Activated CD4-positive, alpha-beta T cell treated with anti-CD3 and anti-CD28 coated beads for 4 hours (primary cell): Measurements from ENCODE around the gene IL1RN.

Experiments used
- DNase-seq, 2 donors: peaks; one replicate each; pipeline ENCODE4 v3.0.0-alpha.2; 2020

IL1RN gene

DNA sequence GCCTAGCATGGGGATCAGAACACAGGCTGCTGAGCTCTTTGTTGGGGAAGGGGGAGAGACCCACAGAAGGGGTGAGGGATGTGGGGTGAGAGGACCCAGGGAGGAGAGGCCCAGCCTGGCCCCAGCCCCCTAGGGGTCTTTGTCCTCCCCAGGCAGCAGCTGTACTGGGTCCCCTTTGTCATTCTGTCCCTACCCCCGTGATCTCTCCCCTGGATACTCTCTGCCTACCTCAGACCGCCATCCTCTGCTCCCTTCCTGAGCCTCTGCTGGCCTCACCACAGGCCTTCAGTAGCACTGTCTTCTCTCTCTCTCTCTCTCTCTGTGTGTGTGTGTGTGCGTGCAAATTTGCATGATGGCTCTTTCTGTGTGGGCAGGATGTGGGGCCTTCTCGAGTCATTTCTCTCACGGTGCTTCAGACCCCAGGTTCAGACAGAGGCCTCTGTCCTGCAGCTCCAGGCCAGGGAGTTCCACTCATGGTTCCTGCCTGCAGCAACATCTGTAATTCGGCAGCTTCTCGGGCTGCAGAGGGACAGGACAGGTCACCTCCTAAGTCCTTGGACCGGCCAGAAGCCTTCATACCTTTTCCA lies 47.7 kb downstream of the IL1RN start:
- DNase-seq, result peak; percentile 50 to 59

DNA sequence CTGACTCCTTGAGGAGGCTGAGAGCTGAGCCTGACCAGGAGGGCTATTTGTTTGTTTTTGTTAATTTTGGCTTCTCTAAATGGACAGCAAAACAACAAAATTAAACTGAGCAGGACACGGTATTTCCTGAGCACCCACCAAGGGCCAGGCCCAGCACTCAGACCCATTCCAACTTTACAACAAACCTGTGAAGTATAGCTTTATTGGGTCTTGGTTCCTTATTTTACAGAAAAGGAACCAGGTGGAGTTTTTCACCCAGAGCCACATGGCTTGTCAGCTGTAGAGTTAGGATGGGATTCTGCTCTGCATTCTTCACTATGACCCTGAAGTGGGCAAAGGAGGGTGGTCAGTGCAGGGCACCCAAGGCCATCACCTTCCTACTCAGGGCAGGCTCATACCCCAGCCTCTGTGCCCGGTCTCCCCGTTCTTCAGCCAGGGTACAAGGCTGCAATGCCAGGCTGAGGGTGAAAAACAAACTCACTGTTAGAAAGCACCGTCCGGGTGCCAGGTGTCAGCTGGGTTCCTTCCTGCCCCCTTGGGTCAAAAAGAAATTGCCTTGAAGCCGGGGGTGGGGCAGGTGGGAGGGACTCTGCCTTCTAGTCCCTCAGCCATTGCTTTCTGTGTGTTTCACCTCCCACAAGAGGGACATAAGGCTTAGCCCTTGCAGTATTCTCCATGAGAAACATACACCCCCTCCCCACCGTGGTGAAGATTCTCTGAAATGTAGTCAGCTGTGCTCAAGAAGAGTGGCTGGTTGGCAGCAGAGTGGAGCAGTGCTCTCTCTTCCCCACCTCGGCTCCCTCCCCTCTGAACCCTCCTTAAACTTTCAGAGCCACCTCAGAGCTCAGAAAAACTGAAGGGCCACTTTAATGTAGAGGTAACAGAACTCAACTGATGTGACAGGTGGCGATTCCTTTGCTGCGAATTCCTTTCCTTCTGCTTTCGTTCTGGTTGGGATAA lies 48.6 kb downstream of the IL1RN start:
- DNase-seq, result peak in 1 of 2 donors; percentile 29

DNA sequence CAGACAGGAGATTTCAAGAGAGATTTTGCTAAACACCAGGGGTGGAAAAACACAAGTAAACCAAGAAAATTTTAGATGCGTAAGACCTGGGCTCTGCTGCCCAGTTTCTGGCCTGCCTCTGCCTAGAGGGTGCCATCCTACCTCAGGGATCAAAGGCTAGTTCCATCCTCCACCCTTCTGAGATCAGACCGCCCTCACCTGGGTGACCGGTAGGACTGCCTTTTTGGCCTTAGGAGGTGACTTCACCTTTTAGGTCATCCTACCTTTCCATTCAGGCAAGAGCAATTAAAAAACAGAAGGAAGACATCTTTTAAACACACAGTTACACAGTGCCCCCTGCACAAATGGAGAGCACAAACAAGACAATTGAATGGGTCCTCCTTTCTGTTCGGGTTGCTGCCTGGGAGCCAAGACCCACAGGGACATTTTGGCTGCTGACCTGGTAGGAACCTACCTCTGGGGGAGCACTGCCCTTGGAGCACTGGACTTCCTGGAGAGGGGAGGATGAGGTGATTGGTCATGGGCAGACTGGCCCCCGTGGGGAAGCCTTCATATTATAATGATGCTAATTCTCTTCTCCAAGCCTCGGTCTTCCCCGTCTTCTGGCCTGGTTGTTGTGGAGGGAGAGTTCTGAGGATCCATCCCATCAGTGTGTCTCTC lies 49.4 kb downstream of the IL1RN start:
- no peak for DNase-seq

DNA sequence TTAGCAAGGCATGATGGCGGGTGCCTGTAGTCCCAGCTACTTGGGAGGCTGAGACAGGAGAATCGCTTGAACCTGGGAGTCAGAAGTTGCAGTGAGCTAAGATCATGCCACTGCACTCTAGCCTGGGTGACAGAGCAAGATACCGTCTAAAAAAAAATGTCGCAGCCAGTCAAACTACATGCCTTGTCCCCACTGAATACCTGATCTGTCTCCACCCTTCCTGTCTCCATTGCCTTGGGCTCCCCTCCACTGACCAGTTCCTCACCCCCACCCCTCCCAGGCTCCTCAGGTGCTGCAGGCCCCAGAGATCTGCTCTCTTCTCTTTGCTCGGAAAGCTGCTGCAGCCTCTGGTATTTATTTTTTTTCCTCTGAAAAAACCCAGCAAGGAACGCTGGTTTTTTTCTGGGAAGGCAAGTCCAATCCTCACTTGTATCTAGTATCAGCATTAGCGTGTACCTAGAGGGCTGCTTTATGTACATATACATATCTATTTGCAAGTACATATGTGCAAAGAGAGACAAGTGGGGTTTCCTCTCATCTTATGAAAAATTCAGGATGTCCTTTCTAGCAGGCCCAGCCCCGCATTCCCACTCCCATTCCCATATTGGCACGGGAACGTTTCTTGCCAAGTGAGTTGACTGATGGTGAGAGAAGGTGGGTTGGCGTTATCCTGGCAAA lies 50.8 kb downstream of the IL1RN start:
- DNase-seq, result no peak

DNA sequence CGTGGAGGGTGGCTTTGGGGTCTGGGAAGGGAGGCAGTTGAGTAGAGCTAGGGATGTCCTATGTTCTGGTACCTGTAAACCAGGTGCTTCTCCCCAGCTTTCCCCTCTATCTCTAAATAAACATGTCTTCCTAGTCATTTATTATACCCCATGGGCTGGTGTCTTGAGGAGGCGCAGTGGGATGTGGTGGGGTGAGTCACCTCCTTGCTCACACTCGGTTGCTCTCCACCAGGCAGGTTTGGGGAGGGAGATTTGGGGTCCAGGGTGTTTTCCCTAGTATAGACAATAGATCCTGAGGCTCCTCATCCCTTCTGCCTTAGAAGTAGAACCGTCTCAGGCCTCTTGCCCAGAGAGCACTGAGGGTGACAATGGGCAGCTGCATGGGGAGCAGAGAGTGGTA lies 51.5 kb downstream of the IL1RN start:
- peak; percentile 54 to 56 for DNase-seq

DNA sequence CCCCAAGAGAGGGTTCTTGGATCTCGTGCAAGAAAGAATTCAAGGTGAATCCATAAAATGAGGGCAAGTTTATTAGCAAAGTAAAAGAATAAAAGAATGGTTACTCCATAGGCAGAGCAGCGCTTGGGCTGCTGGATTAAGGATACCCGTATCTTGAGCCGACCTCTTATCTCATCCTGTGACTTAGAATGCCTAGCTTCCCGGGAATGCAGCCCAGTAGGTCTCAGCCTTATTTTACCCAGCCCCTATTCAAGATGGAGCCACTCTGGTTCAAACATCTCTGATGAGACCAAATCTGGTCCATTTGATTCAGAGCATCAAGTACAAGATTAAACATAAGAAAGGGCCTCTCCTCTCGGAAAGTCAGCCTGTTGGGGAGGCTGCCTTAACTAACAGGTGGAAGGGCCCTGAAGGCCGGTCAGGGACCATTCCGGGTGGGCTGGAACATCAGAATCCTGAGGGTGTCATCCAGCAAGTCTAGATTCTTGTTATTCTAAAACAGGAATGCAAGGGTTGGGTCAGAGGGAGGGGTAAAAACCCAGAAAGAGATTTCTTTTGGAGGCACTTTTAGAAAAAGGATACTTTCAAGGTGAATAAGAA lies 52.1 kb downstream of the IL1RN start:
- DNase-seq, result no peak

DNA sequence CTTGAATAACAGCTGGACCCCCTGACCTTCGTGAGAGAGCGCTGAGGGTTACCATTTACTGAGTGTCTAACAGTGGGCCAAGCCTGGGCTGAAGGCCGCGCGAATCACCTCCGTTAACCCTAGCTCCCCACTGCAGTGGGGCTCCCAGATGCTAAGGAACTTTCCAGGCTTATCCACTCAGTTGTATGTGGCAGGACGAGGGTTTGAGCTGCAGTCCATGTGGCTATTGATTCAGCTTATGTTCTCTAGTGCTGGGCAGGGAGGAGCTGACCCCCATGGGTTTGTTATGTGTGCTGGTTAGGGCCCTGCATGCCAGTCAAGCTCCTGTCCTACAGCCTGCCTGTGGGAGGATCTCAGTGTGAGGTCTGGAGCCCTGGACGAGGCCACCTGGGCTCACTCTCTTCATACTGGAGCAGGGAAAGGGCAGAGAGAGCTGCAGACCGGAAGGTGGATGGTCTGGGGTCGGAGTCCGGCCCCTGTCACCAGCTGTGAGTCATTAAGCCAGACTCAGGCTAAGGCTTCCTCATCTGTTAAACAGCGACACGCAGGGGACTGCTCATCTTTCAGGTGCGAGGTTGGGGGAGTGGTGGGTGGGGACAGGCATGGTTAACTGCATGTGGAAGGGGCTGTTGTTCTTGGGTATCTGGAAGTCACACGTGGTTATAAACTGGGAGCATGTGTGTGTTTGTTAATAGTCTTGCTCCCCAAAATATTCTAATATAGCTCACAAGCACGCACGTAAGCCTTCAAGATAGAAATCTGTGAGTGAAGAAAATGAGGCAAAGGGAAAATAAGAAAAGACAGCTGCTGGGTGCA lies 52.9 kb downstream of the IL1RN start:
- no peak for DNase-seq

DNA sequence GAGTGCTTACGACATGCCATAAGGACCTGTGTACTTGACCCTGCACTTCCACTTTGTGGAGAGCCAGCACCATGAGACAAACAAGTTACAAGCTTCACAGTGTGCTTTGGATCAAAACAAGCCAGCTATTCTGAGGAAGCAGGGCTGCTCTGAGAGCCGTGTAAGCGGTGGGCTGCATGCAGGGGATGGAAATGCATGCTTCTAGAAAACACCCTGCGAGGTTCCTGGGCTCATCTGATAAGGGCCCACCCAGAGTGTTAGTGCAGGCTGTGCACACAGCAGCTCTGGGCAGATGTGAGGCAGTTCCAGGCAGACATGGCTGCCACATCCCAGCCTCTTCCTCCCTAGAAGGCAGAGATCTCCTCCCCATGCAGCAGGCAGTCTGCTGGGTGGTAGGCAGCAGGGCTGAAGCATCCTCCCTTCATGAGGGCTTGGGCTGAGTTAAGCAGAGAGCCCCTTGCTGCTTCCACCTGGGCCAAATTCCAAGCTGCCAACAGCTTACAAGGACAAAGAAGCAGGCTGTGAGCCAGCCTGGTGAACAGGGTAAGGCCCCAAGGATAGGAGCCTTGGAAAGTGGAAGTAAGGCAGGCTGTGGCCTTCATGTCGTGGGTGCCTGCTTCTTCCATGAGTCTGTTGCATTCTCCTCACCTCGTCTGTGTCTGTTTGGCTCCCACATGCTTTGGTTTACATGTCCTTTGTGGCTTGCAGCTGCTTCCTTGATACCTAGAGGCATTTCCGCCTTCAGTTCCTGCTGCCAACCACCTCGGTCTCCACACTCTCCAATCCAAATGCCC lies 54.1 kb downstream of the IL1RN start:
- DNase-seq, result no peak

DNA sequence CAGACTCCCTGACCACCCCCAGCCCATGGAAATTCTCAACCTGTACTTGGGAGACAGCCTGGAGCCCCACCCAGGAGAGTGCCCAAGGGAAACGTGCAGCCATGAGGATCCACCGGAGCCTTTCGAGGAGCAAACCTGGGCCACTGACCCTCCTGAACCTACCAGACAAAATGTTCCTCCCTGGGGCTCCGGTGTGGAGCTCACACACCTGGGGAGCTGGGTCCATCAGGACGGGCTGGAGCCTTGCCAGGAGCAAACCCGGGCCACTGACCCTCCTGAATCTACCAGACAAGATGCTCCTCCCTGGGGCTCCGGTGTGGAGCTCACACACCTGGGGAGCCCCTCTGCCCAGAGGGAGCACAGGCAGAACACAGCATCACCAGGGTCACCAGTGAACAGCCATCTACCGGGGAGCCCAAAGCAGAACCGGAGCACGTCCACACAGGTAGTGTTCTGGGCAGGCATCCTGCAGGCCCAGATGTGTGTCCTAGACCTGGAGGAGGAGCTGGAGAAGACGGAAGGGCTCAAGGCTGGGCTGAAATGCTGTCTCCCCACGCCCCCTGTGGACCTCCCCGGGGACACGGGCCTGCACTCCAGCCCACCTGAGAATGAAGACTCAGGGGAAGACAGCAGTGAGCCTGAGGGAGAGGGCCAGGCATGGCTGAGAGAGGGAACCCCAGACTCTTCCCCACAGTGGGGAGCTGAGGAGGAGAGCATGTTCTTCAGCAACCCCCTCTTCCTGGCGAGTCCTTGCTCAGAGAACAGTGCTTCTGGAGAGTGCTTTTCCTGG lies 55.3 kb downstream of the IL1RN start:
- DNase-seq, result no peak

DNA sequence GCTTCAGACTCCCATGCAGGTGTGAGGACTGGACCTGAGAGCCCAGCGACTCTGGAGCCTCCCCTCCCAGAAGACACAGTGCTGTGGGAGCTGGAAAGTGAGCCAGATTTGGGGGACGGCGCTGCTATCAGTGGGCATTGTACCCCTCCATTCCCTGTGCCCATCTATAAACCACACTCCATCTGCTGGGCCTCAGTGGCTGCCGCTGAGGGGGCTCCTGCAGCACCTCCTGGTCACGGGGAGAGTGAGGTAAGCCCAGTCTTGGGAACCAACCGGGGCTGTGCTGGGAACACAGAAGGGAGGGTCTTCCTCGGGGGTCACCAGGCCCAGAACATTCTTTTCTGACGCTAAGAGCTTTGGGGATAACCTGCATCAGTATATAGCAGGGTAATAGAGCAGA lies 55.9 kb downstream of the IL1RN start:
- no peak for DNase-seq
